Activated CD4-positive, alpha-beta memory T cell treated with anti-CD3 and anti-CD28 coated beads for 36 hours (primary cell): ENCODE results near the gene OR7A5. TPM values are rescaled to one million over a fixed set of nuclear protein-coding genes. Genes with fewer than 3 reads are reported as not detected.
"Not testable (repeated sequence)": the region's sequence is repeated elsewhere in the genome, so short reads cannot be mapped to it uniquely, and the experiment has no call there.

ENCODE experiments used
- CTCF ChIA-PET: fragments of 350-600 bp; sonication (Branson Sonifier 250); formaldehyde crosslinking; loops from one replicate; lab custom pipeline; 2021; ENCODE audit warnings: antibody characterized with exemption, inconsistent platforms; lab: Charles Lee
- POLR2A ChIA-PET: fragments of 350-600 bp; sonication (Branson Sonifier 250); formaldehyde crosslinking; loops from one replicate; lab custom pipeline; 2021; ENCODE audit warnings: antibody characterized with exemption; lab: Charles Lee
- DNase-seq: peaks from one replicate; pipeline ENCODE4 v3.0.0-alpha.2; 2020
- H3K27ac Mint-ChIP-seq: one replicate; pipeline ENCODE4 v1.8.0; 2021; ENCODE audit warnings: mixed read lengths
- H3K27me3 Mint-ChIP-seq: one replicate; pipeline ENCODE4 v1.8.0; 2021; ENCODE audit warnings: mixed read lengths
- H3K36me3 Mint-ChIP-seq: one replicate; pipeline ENCODE4 v1.8.0; 2021; ENCODE audit warnings: mixed read lengths
- H3K4me1 Mint-ChIP-seq: one replicate; pipeline ENCODE4 v1.8.0; 2021; ENCODE audit warnings: low read depth, mixed read lengths
- H3K4me3 Mint-ChIP-seq: one replicate; pipeline ENCODE4 v1.8.0; 2021; ENCODE audit warnings: mild to moderate bottlenecking, mixed read lengths
- H3K9me3 Mint-ChIP-seq: one replicate; pipeline ENCODE4 v1.8.0; 2021; ENCODE audit warnings: mixed read lengths
- intact Hi-C: fragments of 100-400 bp; cut with micrococcal nuclease; formaldehyde crosslinking; loops from one replicate; pipeline ENCODE4 v1.15.1; 2023
- total RNA-seq, 2 experiments: library from RNA; stranded (reverse); gene quantifications; one replicate each; pipeline ENCODE4 v1.2.3, GENCODE V29; 2021

The OR7A5 gene
- total RNA-seq, 2 experiments from 2014 or later = not detected

GRCh38 chr19:14782626-14783409 lies 52.2 kb downstream of the OR7A5 start:
- POLR2A ChIA-PET = no interaction called here
- intact Hi-C loops = loop anchor here (10.0 kb wide), 1 partner anchor 208 kb away; the partner anchor contains the start of gene NDUFB7
- CTCF ChIA-PET = interaction anchor here (0.9 kb wide), 1 partner anchor 83 kb away, joined by 3 read pairs; no protein-coding TSS in a partner anchor
- Mint-ChIP-seq H3K36me3 (no peaks in the 10 kb centered on the region), H3K27ac (no peak overlapping the region), H3K4me3 (no peak overlapping the region), H3K9me3 (no peaks in the 10 kb centered on the region), H3K4me1 (peaks cover 16% of the 10 kb centered on the region), H3K27me3 (peaks cover 21% of the 10 kb centered on the region)
- DNase-seq = no peak

GRCh38 chr19:14781713-14782536 lies 53.1 kb downstream of the OR7A5 start:
- H3K9me3 Mint-ChIP-seq, H3K36me3 Mint-ChIP-seq, H3K27ac Mint-ChIP-seq, CTCF ChIA-PET, POLR2A ChIA-PET, DNase-seq, H3K4me3 Mint-ChIP-seq: not testable (repeated sequence)
- intact Hi-C loops = loop anchor here (10.0 kb wide), 1 partner anchor 207 kb away; the partner anchor contains the start of gene NDUFB7
- Mint-ChIP-seq H3K27me3 (peaks cover 27% of the 10 kb centered on the region), H3K4me1 (peaks cover 16% of the 10 kb centered on the region)

- CTCF ChIA-PET, H3K9me3 Mint-ChIP-seq, H3K27ac Mint-ChIP-seq, H3K36me3 Mint-ChIP-seq, DNase-seq, POLR2A ChIA-PET, H3K4me3 Mint-ChIP-seq: not testable (repeated sequence)
- peaks cover 34% of the 10 kb centered on the region for H3K27me3 Mint-ChIP-seq
- H3K4me1 Mint-ChIP-seq = peaks cover 14% of the 10 kb centered on the region
- intact Hi-C loops = loop anchor here (10.0 kb wide), 1 partner anchor 206 kb away; the partner anchor contains the start of gene NDUFB7
These were observed 54.3 kb downstream of the OR7A5 start for GRCh38 chr19:14780622-14781225.

- ChIA-PET CTCF (no interaction called here), POLR2A (no interaction called here)
- Mint-ChIP-seq H3K4me3 (no peak overlapping the region), H3K9me3 (no peaks in the 10 kb centered on the region), H3K36me3 (no peaks in the 10 kb centered on the region), H3K27ac (no peak overlapping the region), H3K4me1 (peaks cover 6% of the 10 kb centered on the region), H3K27me3 (peaks cover 32% of the 10 kb centered on the region)
- DNase-seq = no peak
- intact Hi-C loops = no loop called here
These were observed 55.8 kb downstream of the OR7A5 start for GRCh38 chr19:14779151-14779550.

GRCh38 chr19:14778110-14778845 lies 56.7 kb downstream of the OR7A5 start, which contains the start of gene ADGRE2:
Gene ADGRE2, minus strand, starts transcription at chr19:14778560. Its CDS starts 1,804 bp downstream, at chr19:14776756.
- POLR2A ChIA-PET, DNase-seq, H3K36me3 Mint-ChIP-seq, CTCF ChIA-PET, intact Hi-C loops, H3K27ac Mint-ChIP-seq, H3K9me3 Mint-ChIP-seq, H3K4me3 Mint-ChIP-seq, H3K4me1 Mint-ChIP-seq: not testable (repeated sequence)
- peaks cover 32% of the 10 kb centered on the region for H3K27me3 Mint-ChIP-seq

- H3K27me3 Mint-ChIP-seq = peaks cover 27% of the 10 kb centered on the region
- H3K9me3 Mint-ChIP-seq, H3K36me3 Mint-ChIP-seq, intact Hi-C loops, CTCF ChIA-PET, H3K27ac Mint-ChIP-seq, H3K4me1 Mint-ChIP-seq, H3K4me3 Mint-ChIP-seq, POLR2A ChIA-PET, DNase-seq: not testable (repeated sequence)
These were observed 57.3 kb downstream of the OR7A5 start for GRCh38 chr19:14777645-14778044.

Other genes starting within 250 kb of the OR7A5 start
- not detected for gene ADGRE3, start 160.3 kb downstream of the OR7A5 start, total RNA-seq
- 10 to 100 TPM; 16.7 to 18.0 TPM for gene ZNF333, start 145.1 kb downstream of the OR7A5 start, total RNA-seq
- under 1 TPM; 0.55 to 0.58 TPM for gene ADGRE2, start 56.6 kb downstream of the OR7A5 start, total RNA-seq
- not detected for gene OR7C1, start within 50 bp of the OR7A5 start, total RNA-seq
- gene OR7A10, start 13.7 kb upstream of the OR7A5 start, total RNA-seq = not detected
- gene OR7A17, start 50.9 kb upstream of the OR7A5 start, total RNA-seq = not detected
- not detected for gene OR7C2, start 106.3 kb upstream of the OR7A5 start, total RNA-seq
- gene SLC1A6, start 144.7 kb upstream of the OR7A5 start, total RNA-seq = not detected
- gene CASP14, start 214.3 kb upstream of the OR7A5 start, total RNA-seq = not detected
- gene OR1I1, start 247.0 kb upstream of the OR7A5 start, total RNA-seq = not detected